ENCODE measurements around the gene THYN1.

DNA sequence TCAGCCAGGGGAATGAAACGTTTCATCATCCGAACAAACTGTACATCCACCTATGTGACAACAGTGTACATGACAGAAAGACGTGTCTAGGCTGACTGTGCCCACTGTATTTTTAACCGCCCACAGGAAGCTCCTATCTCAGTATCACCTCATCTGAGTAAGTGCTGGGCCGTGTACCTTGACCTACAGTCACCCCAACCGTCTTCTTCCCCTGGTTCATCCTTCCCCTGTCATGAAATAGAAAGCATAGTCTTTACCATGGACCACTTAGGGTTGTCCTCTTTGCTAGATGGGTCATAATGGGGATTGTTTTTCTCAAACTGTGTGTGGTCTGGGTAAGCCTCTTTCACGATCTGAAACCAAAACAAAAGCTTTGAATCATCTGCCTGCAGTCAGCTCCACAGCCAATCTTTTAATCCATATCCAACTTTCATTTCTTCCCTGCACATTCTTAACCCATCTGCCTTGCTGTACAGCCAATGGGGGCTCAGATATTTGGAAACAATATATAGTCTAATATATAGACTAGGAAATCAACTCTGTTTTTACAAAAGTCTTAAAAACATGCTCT is 4.2 kb downstream of the THYN1 start:
- no peak for TF ChIP-seq POLR2A (IDR thresholded peaks at IDR 0.05; ENCODE audit: low read depth, low read length)
- no peak for TF ChIP-seq TAF1 (IDR thresholded peaks at IDR 0.05; ENCODE audit: borderline replicate concordance, low read depth, low read length)
